GM12878 (cell line): ENCODE results near the gene ZNF48. TPM values are rescaled to one million over a fixed set of nuclear protein-coding genes. Genes with fewer than 3 reads are reported as not detected.

Experiments
- EP300 ChIP-seq, 2 experiments: fragments of 150-350 bp in 1 of 2; IDR thresholded peaks; 2 replicates each; pipeline ENCODE4 v1.6.1; 2011 to 2012; ENCODE audit warnings: low read depth in 2 of 2, low read length in 2 of 2, borderline replicate concordance in 1 of 2, improper control_type of control experiment in 1 of 2, inconsistent platforms in 1 of 2; ENCODE audit not compliant: control insufficient read depth in 1 of 2
- ESRRA ChIP-seq: IDR thresholded peaks from 2 replicates; pipeline ENCODE4 v1.6.1; 2012; ENCODE audit warnings: mild to moderate bottlenecking, low read length, improper control_type of control experiment
- HCFC1 ChIP-seq: fragments of 150-350 bp; IDR thresholded peaks from 2 replicates; pipeline ENCODE4 v1.6.1; 2014; ENCODE audit warnings: low read length
- MEF2B ChIP-seq: fragments of 450-650 bp; IDR thresholded peaks from 2 replicates; pipeline ENCODE4 v1.6.1; 2018; ENCODE audit warnings: mild to moderate bottlenecking, moderate library complexity; ENCODE audit not compliant: partially characterized antibody, poor library complexity, severe bottlenecking
- MYB ChIP-seq: fragments of 150-350 bp; IDR thresholded peaks from 2 replicates; pipeline ENCODE4 v1.6.1; 2014; ENCODE audit warnings: mild to moderate bottlenecking, low read depth, low read length, borderline replicate concordance
- NBN ChIP-seq: fragments of 450-650 bp; IDR thresholded peaks from 2 replicates; pipeline ENCODE4 v1.6.1; 2016
- NFXL1 ChIP-seq: fragments of 450-650 bp; IDR thresholded peaks from 2 replicates; pipeline ENCODE4 v1.6.1; 2017; ENCODE audit warnings: antibody characterized with exemption, mild to moderate bottlenecking, borderline replicate concordance
- NFYA ChIP-seq: IDR thresholded peaks from 2 replicates; pipeline ENCODE4 v1.6.1; 2011; ENCODE audit warnings: low read depth, mild to moderate bottlenecking, low read length, improper control_type of control experiment, borderline replicate concordance
- NR2C2 ChIP-seq: IDR thresholded peaks from 2 replicates; pipeline ENCODE4 v1.6.1; 2011; ENCODE audit warnings: borderline replicate concordance, low read depth; ENCODE audit not compliant: control insufficient read depth, insufficient read length
- polyA plus RNA-seq, 11 experiments: library from polyadenylated mRNA; depleted of rRNA in 4 of 11; unstranded in 6 of 11; stranded (reverse) in 5 of 11; fragments of >200 nt; fragmentation: Nextera tagmentation in 4 of 11; fragmentation: Illumina TruSeq in 1 of 11; extraction: Ambion mirVana in 4 of 11; extraction: Trizol in 1 of 11; gene quantifications; 1 replicate in 1 of 11; 2 replicates in 10 of 11; pipeline versions ENCODE4 v1.2.1 to v1.2.3, GENCODE V29; 2011 to 2016; ENCODE audit warnings: inconsistent platforms in 2 of 11, missing spikeins in 2 of 11, low read depth in 1 of 11
- total RNA-seq, 4 experiments: library from RNA; depleted of rRNA in 3 of 4; stranded (reverse); fragments of >200 nt in 3 of 4; fragmentation: Illumina TruSeq in 1 of 4; extraction: Trizol in 1 of 4; gene quantifications; 2 replicates each; pipeline versions ENCODE4 v1.2.1 to v1.2.3, GENCODE V29; 2013 to 2021
- TF ChIP-seq, protein P1 (sequence below): fragments of 450-650 bp; IDR thresholded peaks from 2 replicates; pipeline ENCODE4 v1.6.1; 2017; ENCODE audit warnings: low read depth, mild to moderate bottlenecking, moderate library complexity
- TF ChIP-seq, protein P2 (sequence below): fragments of 450-650 bp; IDR thresholded peaks from 2 replicates; pipeline ENCODE4 v1.6.1; 2017; ENCODE audit warnings: mild to moderate bottlenecking
- TF ChIP-seq, protein P3 (sequence below): IDR thresholded peaks from 2 replicates; pipeline ENCODE4 v1.6.1; 2012; ENCODE audit warnings: low read depth, low read length, improper control_type of control experiment
- TF ChIP-seq, protein P4 (sequence below): IDR thresholded peaks from 2 replicates; pipeline ENCODE4 v1.6.1; 2011; ENCODE audit warnings: borderline replicate concordance, low read depth, mild to moderate bottlenecking, moderate library complexity, mixed read lengths, low read length; ENCODE audit not compliant: insufficient read depth; ENCODE audit errors: extremely low read length
- TF ChIP-seq, protein P5 (sequence below): IDR thresholded peaks from 2 replicates; pipeline ENCODE4 v1.6.1; 2012; ENCODE audit warnings: low read length, inconsistent platforms
- TF ChIP-seq, protein P6 (sequence below): fragments of 450-650 bp; conservative IDR thresholded peaks from 2 replicates; pipeline ENCODE4 v1.6.1; 2017; ENCODE audit warnings: mild to moderate bottlenecking, moderate library complexity
- TF ChIP-seq, protein P7 (sequence below): fragments of 450-650 bp; IDR thresholded peaks from 2 replicates; pipeline ENCODE4 v1.6.1; 2018; ENCODE audit warnings: mild to moderate bottlenecking, low read depth, moderate library complexity; ENCODE audit not compliant: partially characterized antibody

ZNF48 gene
- total and polyA plus RNA-seq, 10 of the 15 experiments (the other 5 are each of a cell fraction or from before 2014, with no cell fraction given) = 0.14 to 12.0 (median 4.2) TPM

DNA sequence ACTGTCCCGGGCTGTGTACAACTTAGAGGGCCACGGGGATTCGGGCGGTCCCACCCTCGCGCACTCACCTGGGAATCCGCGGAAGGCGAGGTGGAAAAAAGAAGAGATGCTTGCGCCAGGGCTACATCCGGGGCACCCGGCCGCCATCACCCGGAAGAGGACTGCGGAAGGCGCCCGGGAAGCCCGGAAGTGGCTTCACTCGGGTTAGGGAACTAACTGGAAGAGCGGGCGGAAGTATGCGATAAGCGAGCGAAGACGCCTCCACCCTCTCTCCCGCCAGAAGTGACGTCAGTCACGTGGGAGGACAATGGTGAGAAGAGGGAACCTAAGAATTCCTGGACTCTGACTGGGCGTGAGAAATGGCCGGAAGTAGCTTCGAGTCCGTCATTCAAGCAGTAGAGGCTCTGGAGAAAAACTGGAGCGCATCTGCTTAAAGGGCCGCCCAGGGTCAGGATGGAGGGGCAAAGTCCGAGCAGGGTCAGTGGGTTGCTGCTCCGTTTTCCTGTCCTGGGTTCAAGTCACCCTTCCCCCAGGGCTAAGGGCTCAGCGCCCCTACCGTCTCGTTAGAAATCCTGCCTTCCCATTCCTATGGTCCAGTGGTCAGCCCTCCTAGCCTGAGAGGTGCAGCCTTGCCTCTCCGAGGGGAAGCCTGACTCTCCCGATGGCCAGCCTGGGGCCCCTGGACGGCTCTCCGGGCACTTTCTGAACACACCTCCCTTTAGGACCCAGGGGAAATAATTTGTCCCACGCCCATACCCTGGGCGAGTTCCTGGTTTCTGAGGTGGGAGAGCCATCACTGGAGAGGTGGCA is 39.9 kb upstream of the ZNF48 start, which contains the start of gene CD2BP2 (continued):
- TF ChIP-seq, protein P1, sequence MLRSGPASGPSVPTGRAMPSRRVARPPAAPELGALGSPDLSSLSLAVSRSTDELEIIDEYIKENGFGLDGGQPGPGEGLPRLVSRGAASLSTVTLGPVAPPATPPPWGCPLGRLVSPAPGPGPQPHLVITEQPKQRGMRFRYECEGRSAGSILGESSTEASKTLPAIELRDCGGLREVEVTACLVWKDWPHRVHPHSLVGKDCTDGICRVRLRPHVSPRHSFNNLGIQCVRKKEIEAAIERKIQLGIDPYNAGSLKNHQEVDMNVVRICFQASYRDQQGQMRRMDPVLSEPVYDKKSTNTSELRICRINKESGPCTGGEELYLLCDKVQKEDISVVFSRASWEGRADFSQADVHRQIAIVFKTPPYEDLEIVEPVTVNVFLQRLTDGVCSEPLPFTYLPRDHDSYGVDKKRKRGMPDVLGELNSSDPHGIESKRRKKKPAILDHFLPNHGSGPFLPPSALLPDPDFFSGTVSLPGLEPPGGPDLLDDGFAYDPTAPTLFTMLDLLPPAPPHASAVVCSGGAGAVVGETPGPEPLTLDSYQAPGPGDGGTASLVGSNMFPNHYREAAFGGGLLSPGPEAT = peak; percentile 93
- TF ChIP-seq, protein P2, sequence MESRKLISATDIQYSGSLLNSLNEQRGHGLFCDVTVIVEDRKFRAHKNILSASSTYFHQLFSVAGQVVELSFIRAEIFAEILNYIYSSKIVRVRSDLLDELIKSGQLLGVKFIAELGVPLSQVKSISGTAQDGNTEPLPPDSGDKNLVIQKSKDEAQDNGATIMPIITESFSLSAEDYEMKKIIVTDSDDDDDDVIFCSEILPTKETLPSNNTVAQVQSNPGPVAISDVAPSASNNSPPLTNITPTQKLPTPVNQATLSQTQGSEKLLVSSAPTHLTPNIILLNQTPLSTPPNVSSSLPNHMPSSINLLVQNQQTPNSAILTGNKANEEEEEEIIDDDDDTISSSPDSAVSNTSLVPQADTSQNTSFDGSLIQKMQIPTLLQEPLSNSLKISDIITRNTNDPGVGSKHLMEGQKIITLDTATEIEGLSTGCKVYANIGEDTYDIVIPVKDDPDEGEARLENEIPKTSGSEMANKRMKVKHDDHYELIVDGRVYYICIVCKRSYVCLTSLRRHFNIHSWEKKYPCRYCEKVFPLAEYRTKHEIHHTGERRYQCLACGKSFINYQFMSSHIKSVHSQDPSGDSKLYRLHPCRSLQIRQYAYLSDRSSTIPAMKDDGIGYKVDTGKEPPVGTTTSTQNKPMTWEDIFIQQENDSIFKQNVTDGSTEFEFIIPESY = no peak
- TF ChIP-seq MEF2B (peak; percentile 18), HCFC1 (peak; percentile 79), NR2C2 (no peak), ESRRA (no peak), NFXL1 (no peak), MYB (no peak), NFYA (no peak), NBN (peak; percentile 94), EP300 (IDR thresholded peaks at IDR 0.05; ENCODE audit: borderline replicate concordance in 1 of 2, control insufficient read depth in 1 of 2, low read depth in 2 of 2, low read length in 2 of 2) (peak in 1 of 2 experiments; percentile 47; a peak in 1 of 4 replicates)
- TF ChIP-seq, protein P3, sequence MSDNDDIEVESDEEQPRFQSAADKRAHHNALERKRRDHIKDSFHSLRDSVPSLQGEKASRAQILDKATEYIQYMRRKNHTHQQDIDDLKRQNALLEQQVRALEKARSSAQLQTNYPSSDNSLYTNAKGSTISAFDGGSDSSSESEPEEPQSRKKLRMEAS = peak; percentile 62; the same call in 1 of the 2 replicates
- TF ChIP-seq, protein P4, sequence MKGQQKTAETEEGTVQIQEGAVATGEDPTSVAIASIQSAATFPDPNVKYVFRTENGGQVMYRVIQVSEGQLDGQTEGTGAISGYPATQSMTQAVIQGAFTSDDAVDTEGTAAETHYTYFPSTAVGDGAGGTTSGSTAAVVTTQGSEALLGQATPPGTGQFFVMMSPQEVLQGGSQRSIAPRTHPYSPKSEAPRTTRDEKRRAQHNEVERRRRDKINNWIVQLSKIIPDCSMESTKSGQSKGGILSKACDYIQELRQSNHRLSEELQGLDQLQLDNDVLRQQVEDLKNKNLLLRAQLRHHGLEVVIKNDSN = peak; percentile 86
- TF ChIP-seq, protein P5, sequence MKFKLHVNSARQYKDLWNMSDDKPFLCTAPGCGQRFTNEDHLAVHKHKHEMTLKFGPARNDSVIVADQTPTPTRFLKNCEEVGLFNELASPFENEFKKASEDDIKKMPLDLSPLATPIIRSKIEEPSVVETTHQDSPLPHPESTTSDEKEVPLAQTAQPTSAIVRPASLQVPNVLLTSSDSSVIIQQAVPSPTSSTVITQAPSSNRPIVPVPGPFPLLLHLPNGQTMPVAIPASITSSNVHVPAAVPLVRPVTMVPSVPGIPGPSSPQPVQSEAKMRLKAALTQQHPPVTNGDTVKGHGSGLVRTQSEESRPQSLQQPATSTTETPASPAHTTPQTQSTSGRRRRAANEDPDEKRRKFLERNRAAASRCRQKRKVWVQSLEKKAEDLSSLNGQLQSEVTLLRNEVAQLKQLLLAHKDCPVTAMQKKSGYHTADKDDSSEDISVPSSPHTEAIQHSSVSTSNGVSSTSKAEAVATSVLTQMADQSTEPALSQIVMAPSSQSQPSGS = peak; percentile 51
- TF ChIP-seq, protein P6, sequence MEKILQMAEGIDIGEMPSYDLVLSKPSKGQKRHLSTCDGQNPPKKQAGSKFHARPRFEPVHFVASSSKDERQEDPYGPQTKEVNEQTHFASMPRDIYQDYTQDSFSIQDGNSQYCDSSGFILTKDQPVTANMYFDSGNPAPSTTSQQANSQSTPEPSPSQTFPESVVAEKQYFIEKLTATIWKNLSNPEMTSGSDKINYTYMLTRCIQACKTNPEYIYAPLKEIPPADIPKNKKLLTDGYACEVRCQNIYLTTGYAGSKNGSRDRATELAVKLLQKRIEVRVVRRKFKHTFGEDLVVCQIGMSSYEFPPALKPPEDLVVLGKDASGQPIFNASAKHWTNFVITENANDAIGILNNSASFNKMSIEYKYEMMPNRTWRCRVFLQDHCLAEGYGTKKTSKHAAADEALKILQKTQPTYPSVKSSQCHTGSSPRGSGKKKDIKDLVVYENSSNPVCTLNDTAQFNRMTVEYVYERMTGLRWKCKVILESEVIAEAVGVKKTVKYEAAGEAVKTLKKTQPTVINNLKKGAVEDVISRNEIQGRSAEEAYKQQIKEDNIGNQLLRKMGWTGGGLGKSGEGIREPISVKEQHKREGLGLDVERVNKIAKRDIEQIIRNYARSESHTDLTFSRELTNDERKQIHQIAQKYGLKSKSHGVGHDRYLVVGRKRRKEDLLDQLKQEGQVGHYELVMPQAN = peak; percentile 81
- TF ChIP-seq, protein P7, sequence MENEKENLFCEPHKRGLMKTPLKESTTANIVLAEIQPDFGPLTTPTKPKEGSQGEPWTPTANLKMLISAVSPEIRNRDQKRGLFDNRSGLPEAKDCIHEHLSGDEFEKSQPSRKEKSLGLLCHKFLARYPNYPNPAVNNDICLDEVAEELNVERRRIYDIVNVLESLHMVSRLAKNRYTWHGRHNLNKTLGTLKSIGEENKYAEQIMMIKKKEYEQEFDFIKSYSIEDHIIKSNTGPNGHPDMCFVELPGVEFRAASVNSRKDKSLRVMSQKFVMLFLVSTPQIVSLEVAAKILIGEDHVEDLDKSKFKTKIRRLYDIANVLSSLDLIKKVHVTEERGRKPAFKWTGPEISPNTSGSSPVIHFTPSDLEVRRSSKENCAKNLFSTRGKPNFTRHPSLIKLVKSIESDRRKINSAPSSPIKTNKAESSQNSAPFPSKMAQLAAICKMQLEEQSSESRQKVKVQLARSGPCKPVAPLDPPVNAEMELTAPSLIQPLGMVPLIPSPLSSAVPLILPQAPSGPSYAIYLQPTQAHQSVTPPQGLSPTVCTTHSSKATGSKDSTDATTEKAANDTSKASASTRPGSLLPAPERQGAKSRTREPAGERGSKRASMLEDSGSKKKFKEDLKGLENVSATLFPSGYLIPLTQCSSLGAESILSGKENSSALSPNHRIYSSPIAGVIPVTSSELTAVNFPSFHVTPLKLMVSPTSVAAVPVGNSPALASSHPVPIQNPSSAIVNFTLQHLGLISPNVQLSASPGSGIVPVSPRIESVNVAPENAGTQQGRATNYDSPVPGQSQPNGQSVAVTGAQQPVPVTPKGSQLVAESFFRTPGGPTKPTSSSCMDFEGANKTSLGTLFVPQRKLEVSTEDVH = peak; percentile 99
